IPS-20b (cell line): ENCODE results near the gene OR7G2.
A peak's percentile ranks its signal among the peaks of the same experiment; 100 is the strongest.

Experiments
- H3K27ac ChIP-seq: one replicate; pipeline ENCODE4 v1.5.1; 2013; ENCODE audit warnings: low read length
- H3K27me3 ChIP-seq: 2 replicates; pipeline ENCODE4 v1.6.1; 2013; ENCODE audit warnings: mild to moderate bottlenecking, low read length, inconsistent platforms; ENCODE audit not compliant: insufficient read depth
- H3K36me3 ChIP-seq: 2 replicates; pipeline ENCODE4 v1.6.1; 2013; ENCODE audit warnings: low read depth, mild to moderate bottlenecking, inconsistent platforms, low read length, moderate library complexity; ENCODE audit not compliant: insufficient read depth
- H3K4me1 ChIP-seq: 2 replicates; pipeline ENCODE4 v1.6.1; 2013; ENCODE audit warnings: mild to moderate bottlenecking, control low read depth, inconsistent platforms, low read length, moderate library complexity; ENCODE audit not compliant: insufficient read depth
- H3K4me3 ChIP-seq: 2 replicates; pipeline ENCODE4 v1.5.1; 2013; ENCODE audit warnings: mild to moderate bottlenecking, low read length, inconsistent platforms
- H3K9ac ChIP-seq: 2 replicates; pipeline ENCODE4 v1.6.1; 2013; ENCODE audit warnings: low read depth, mild to moderate bottlenecking, inconsistent platforms, low read length, moderate library complexity
- H3K9me3 ChIP-seq: 2 replicates; pipeline ENCODE4 v1.6.1; 2013; ENCODE audit warnings: mild to moderate bottlenecking, low read depth, low read length, inconsistent platforms; ENCODE audit not compliant: insufficient read depth

The OR7G2 gene

DNA sequence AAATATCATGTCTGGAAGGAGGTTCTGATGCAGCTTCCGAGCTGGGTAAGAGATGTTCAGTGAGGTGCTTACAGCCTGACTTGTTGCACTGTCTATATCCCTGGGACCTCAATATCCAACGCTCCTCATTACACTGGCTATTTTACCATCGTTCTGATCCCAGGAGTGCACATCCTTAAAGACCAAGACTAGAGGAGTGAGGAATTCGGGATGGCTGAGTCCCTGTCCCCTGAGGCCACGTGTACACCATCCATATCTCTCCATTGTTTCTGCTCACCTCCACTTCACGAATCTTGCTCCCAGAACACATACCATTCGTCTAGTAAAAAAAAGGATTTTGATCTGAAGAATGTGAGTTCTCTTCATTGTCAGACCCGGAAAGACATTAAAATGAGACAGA, at the start of gene OR7G2:
TSS of gene OR7G2 (minus strand) at position 101 of the 400 bp plus-strand sequence. CDS start 4,232 bp downstream, outside the sequence.
- Histone ChIP-seq H3K4me3 (no peak within 1 kb of the TSS), H3K9ac (no peak within 1 kb of the TSS), H3K36me3 (no peaks in the 10 kb centered on the region), H3K27me3 (no peaks in the 10 kb centered on the region), H3K9me3 (peaks cover 68% of the 10 kb centered on the region), H3K27ac (no peak within 1 kb of the TSS), H3K4me1 (no peaks in the 10 kb centered on the region)

DNA sequence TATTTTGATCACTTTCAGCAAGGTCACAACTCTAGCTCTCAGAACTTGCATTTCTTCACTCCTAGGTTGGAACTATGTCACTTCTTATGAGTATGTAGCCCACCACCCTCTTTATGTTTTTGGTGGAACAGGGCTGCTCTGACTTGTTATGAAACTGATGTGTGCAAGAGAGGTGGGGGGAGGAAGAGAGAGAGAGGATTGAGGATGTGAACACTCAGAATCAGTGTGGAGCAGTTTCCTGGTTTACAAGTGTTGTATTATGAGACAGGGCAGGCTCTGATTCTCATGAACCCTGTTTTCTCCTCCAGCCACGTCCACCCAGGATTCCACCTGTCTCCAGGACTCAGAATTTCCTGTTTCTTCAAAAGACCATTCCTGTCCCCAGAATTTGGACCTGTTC, 49.0 kb upstream of the OR7G2 start:
- Histone ChIP-seq H3K9ac (no peak overlapping the region), H3K9me3 (peaks cover 50% of the 10 kb centered on the region), H3K4me1 (no peaks in the 10 kb centered on the region), H3K27ac (no peak overlapping the region), H3K4me3 (no peak overlapping the region), H3K36me3 (peaks cover 94% of the 10 kb centered on the region), H3K27me3 (no peaks in the 10 kb centered on the region)

DNA sequence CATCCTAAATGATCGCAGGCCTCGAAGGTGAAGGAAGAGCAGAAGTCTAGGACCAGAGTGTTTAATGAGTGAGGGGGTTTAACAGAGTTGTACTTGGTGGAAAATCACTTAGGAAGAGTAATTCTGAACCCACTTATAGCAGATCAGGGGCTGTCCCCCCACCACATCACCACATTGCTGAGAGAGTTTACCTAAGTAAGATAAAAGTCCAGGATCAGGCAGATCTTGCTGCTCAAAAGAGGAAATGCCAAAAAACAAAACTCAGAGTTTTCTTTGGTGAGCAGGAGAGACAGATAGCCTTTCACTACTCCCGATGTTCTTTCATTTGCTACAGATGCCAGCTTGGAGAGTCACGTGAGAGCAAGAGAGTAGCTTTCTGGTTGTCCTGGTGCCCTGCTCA, 48.3 kb upstream of the OR7G2 start:
- H3K9ac ChIP-seq = no peak overlapping the region
- no peaks in the 10 kb centered on the region for H3K27me3 ChIP-seq
- no peak overlapping the region for H3K4me3 ChIP-seq
- peaks cover 87% of the 10 kb centered on the region for H3K36me3 ChIP-seq
- H3K27ac ChIP-seq = no peak overlapping the region
- H3K9me3 ChIP-seq = peaks cover 55% of the 10 kb centered on the region
- H3K4me1 ChIP-seq = no peaks in the 10 kb centered on the region

DNA sequence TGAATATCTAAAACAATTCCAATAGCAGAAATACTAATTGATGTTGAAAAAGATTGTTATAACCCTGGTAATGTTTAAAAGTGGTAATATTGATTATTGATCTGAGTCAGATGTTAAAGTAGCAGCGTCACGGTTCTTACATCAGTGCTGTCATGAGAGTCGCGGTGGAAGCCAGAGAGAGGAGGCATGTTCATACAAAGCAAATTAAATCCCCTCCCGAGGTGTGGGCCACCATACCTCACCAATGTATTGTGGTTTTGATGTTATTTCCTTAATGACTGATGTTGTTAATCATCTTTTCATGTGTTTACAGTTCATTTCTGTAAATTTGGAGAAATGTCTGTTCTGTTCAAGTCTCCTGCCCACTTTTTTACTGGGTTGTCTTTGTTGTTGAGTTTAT, 44.1 kb upstream of the OR7G2 start:
- H3K27me3 ChIP-seq = no peaks in the 10 kb centered on the region
- H3K27ac ChIP-seq = no peak overlapping the region
- no peak overlapping the region for H3K4me3 ChIP-seq
- no peak overlapping the region for H3K9ac ChIP-seq
- no peaks in the 10 kb centered on the region for H3K4me1 ChIP-seq
- peaks cover 60% of the 10 kb centered on the region for H3K9me3 ChIP-seq
- H3K36me3 ChIP-seq = peaks cover 67% of the 10 kb centered on the region

DNA sequence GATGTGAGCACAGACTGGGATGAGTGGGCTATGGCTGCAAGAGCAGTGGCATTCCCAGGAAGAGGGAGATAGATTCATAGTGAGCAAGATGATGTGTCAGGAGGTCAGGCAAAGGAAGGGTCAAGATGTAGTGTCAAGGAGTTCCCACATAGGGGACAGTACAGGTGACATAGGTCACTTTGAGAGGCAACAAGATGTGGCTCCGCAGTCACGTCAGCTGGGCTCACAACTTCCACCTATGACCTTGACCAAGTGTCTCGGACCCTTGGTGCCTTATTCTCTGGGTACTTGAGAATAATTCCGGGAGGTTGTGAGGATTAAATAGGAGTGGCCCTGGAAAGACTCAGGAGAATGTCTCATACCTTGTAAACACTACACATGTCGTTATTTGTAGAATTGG, 43.4 kb upstream of the OR7G2 start:
- Histone ChIP-seq H3K27me3 (no peaks in the 10 kb centered on the region), H3K36me3 (peaks cover 60% of the 10 kb centered on the region), H3K4me1 (no peaks in the 10 kb centered on the region), H3K27ac (no peak overlapping the region), H3K4me3 (no peak overlapping the region), H3K9me3 (peaks cover 60% of the 10 kb centered on the region), H3K9ac (no peak overlapping the region)

DNA sequence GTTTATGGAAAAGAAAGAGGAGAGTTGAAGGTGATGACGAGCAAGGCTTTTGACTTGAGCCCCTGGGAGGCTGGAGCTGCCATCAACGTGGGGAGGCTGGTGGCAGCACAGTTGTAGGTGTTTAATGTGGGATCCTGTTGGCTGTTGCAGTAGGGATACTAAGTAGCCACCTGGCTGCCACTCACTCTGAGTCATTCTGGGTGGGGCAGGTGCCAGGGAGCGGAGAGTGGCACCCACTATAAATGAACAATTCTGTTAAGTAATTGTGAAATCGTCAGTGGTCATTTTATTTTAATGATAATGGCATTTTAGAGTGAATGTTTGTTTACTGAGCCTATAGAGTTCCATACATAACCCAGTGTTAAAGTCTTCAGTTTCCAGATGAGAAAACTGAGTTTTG, 42.7 kb upstream of the OR7G2 start:
- Histone ChIP-seq H3K4me1 (no peaks in the 10 kb centered on the region), H3K27me3 (no peaks in the 10 kb centered on the region), H3K36me3 (peaks cover 59% of the 10 kb centered on the region), H3K9me3 (peaks cover 66% of the 10 kb centered on the region), H3K9ac (no peak overlapping the region), H3K4me3 (no peak overlapping the region), H3K27ac (no peak overlapping the region)

DNA sequence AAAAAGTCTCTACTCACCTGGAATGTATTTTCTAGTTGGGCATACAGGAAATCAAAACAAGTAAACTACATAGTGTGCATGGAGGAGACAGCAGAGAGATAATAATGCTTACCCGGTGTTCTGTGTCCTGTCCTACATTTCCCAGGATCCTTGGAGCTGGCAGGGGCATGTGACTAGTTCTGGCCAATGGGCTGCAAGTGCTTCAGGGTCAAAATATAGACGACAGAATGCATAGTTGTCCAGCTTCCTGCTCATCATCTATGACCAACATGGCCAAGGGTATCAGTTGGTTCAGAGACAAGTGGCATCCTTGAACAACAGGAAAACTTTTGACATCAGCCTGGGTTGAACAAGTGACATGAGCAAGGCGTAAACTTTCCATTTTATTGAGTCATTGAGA, 41.4 kb upstream of the OR7G2 start:
- Histone ChIP-seq H3K4me1 (no peaks in the 10 kb centered on the region), H3K27me3 (no peaks in the 10 kb centered on the region), H3K36me3 (peaks cover 54% of the 10 kb centered on the region), H3K9ac (no peak overlapping the region), H3K4me3 (no peak overlapping the region), H3K27ac (no peak overlapping the region), H3K9me3 (peaks cover 63% of the 10 kb centered on the region)

DNA sequence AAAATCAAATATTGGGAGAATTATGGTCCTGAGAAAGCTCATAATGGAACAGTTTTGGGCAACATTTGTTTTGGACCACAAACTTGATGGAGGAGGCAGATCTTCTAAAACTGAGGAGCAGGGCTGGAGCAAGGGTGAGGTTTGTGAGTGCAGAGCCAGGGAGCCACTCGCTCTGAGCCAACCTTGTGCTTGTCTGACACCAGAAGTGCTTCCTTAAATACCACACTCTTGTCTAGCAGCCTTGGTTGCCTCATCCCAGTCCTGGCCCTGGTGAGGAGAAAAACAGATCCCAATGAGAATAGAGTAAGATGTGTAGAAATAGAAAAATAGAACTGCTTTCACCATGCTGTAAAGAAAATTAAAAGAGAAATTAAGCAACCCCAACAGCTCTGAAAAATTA, 39.6 kb upstream of the OR7G2 start:
- Histone ChIP-seq H3K9ac (no peak overlapping the region), H3K27me3 (no peaks in the 10 kb centered on the region), H3K36me3 (peaks cover 38% of the 10 kb centered on the region), H3K9me3 (peaks cover 48% of the 10 kb centered on the region), H3K4me3 (no peak overlapping the region), H3K27ac (no peak overlapping the region), H3K4me1 (peaks cover 3% of the 10 kb centered on the region; the same call in 1 of the 2 replicates)

DNA sequence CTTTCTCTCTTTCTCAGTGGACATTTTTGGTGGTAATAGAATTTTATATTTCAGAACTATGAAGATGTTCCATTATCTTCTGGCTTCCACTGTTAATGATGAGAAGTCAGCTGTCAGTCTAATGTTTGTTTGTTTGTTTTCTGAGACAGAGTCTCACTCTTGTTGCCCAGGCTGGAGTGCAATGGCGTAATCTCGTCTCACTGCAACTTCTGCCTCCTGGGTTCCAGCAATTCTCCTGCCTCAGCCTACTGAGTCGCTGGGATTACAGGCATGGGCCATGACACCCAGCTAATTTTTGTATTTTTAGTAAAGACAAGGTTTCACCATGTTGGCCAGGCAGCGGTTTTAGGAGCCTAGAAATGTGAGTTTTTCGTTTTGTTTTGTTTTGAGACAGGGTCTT, 37.6 kb upstream of the OR7G2 start:
- Histone ChIP-seq H3K4me3 (no peak overlapping the region), H3K27ac (no peak overlapping the region), H3K36me3 (peaks cover 29% of the 10 kb centered on the region), H3K4me1 (peaks cover 3% of the 10 kb centered on the region; the same call in 1 of the 2 replicates), H3K27me3 (no peaks in the 10 kb centered on the region), H3K9me3 (peaks cover 29% of the 10 kb centered on the region), H3K9ac (no peak overlapping the region)

DNA sequence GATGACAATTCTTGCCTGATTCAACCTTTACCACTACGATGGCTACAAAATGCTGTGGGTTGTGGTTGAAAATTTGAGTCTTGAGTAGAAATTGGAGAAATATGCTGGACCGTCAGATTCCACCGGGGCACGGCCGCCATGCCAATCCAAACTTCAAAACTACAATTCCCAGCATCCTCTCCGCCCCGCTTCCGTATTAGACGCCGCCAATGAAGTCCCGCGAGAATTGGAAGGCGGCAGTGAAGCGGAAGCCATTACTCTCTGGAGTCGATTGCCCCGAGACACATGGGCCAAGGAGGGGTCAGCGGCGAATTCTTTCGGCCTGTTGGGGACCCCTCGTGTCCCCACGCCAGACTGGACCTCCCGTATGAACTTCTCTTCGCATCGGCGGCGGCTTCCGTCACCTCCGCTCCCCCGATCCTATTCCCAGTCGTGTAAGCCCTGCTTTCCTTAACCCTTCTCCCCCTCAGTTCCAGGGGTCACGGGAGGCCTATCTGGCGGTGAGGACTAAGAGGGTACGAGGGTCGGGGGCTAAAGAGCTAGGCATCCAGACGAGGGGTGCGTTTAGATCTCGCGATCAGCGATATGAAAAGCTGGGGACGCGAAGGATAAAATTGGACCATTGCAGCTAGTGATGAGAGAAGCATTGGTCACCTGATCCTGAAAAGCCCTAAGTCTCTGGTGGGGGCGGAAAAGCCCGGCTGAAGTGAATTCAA, 33.0 kb upstream of the OR7G2 start, which contains the start of gene ZNF317:
TSS of gene ZNF317 (plus strand) at position 239 of the 716 bp plus-strand sequence. CDS start 15,620 bp downstream, outside the sequence.
- Histone ChIP-seq H3K27me3 (no peaks in the 10 kb centered on the region), H3K9me3 (peaks cover 15% of the 10 kb centered on the region), H3K4me1 (peaks cover 3% of the 10 kb centered on the region; the same call in 1 of the 2 replicates), H3K36me3 (peaks cover 10% of the 10 kb centered on the region), H3K4me3 (peak within 1 kb of the TSS; percentile 100), H3K9ac (peak within 1 kb of the TSS; percentile 100), H3K27ac (peak within 1 kb of the TSS; percentile 100)

DNA sequence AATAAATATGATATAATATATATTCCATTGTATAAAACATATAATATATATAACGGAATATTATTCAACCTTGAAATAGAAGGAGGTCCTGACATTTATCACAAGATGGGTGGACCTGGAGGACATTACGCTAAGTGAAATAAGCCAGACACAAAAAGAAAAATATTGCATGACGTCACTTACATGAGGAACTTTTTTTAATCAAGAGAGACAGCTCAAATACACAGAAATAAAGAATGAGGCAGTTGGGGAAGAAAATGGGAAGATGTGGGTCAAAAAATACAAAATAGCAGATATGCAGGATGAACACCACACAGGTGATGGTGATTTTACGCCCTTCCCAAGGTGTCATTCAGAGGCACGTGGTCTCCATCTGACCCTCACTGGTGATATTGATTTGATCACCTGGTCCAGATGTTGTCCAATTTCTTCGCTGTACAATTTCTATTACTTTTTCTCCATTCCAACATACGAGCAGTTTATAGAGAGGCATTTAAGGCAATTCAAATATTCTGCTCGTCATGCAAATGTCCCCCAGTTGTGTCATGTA, 32.4 kb upstream of the OR7G2 start:
- Histone ChIP-seq H3K4me1 (peaks cover 3% of the 10 kb centered on the region; the same call in 1 of the 2 replicates), H3K9ac (peak overlapping the region; percentile 100; the same call in 1 of the 2 replicates), H3K36me3 (peaks cover 4% of the 10 kb centered on the region), H3K9me3 (peaks cover 8% of the 10 kb centered on the region), H3K27me3 (no peaks in the 10 kb centered on the region), H3K4me3 (peak overlapping the region; percentile 100), H3K27ac (no peak overlapping the region)

DNA sequence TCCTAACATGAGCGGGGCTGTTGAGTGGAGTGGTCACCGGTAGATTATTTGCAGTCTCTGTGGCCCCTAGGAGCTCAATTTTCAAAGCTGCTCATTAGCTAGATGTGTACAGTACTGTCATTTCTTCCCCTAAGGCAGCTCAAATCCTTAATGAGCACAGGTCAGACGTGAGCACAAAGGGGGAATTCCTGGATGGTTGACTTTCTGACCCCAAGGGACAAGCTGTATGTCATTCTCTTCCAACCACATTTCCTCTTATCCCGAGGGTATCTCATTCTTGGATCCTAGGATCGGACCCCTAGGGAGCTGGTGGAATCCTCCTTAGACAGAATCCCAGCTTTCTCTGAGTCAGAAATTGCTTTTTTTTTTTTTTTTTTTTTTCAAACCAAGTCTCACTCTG, 25.1 kb upstream of the OR7G2 start:
- no peaks in the 10 kb centered on the region for H3K4me1 ChIP-seq
- H3K9ac ChIP-seq = no peak overlapping the region
- H3K36me3 ChIP-seq = no peaks in the 10 kb centered on the region
- H3K27me3 ChIP-seq = no peaks in the 10 kb centered on the region
- H3K9me3 ChIP-seq = peaks cover 16% of the 10 kb centered on the region
- H3K27ac ChIP-seq = no peak overlapping the region
- H3K4me3 ChIP-seq = no peak overlapping the region
